AG04450 (cell line): ENCODE data around the gene IGFALS. TPM values are rescaled to one million over a fixed set of nuclear protein-coding genes. Genes with fewer than 3 reads are reported as not detected.
A peak's percentile ranks its signal among the peaks of the same experiment; 100 is the strongest.

ENCODE experiments used
- CTCF ChIA-PET: fragments of 300-600, 350-600 bp; formaldehyde crosslinking; extraction: SDS; loops from one replicate; lab custom pipeline; 2022; ENCODE audit warnings: antibody characterized with exemption, inconsistent platforms; lab: Charles Lee
- POLR2A ChIA-PET: fragments of 350-600 bp; formaldehyde crosslinking; extraction: SDS; loops from one replicate; lab custom pipeline; 2021; ENCODE audit warnings: antibody characterized with exemption, inconsistent platforms; lab: Yijun Ruan, JAX
- DNase-seq: peaks from one replicate; pipeline ENCODE4 v3.0.0-alpha.2; 2011; ENCODE audit warnings: low read depth, low spot score
- H3K27ac ChIP-seq: one replicate; pipeline ENCODE4 v1.5.1; 2012; ENCODE audit warnings: low read depth, low read length, control low read depth
- H3K27me3 ChIP-seq: one replicate; pipeline ENCODE4 v1.6.0; 2012; ENCODE audit warnings: low read length; ENCODE audit not compliant: control insufficient read depth, insufficient read depth
- H3K4me3 ChIP-seq: 2 replicates; pipeline ENCODE4 v1.5.1; 2011; ENCODE audit warnings: mild to moderate bottlenecking, low read depth, low read length, control low read depth
- H3K9me3 ChIP-seq: 2 replicates; pipeline ENCODE4 v1.5.1; 2012; ENCODE audit warnings: low read length; ENCODE audit not compliant: control insufficient read depth, insufficient read depth
- CTCF ChIP-seq: IDR thresholded peaks from 2 replicates; pipeline ENCODE4 v1.5.1; 2011; ENCODE audit warnings: low read depth, low read length, control low read depth, inconsistent platforms
- polyA plus RNA-seq: library from polyadenylated mRNA; depleted of rRNA; stranded (reverse); fragments of >200 nt; gene quantifications from 2 replicates; pipeline ENCODE4 v1.2.3, GENCODE V29; 2011

IGFALS gene
- polyA plus RNA-seq, 1 experiment: not detected

DNA sequence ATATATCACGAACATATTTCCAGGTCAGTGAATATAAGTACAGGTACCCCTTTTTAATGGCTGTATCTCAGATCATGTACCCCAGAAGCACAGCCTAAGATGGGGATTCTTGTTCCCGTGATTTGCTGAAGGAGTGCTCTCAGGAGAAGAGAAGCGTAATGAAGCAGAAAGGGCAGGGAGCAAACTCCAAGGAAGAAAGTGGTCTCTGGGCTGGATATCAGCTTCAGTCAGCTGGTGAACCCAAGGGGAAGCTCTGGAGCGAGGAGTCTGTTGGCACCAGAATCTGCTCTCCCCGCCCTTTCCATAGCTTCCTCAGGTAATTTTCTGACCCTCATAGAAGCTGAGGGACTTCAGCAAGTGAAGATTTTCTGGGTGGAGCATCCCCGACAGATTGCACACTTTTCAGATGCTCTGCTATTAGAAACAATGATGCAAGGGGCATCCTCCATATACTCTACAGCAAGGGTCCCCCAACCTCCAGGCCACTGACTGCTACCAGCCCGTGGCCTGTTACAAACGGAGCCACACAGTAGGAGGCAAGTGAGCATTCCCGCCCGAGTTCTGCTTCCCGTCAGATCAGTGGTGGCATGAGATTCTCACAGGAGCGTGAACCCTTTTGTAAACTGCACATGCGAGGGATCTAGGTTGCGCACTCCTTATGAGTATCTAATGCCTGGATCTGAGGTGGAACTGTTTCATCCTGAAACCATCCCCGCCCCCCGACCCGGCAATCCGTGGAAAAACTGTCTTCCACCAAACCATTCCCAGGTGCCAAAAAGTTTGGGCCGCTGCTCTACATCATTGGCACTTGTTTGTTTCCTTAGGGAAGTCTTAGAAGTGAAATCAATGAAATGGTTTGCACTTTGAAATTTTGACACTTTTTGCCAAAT, 37.9 kb upstream of the IGFALS start:
- no peak for DNase-seq
- H3K27ac ChIP-seq: no peak overlapping the region
- no peaks in the 10 kb centered on the region for H3K27me3 ChIP-seq
- ChIA-PET POLR2A (no interaction called here), CTCF (no interaction called here)
- peaks cover 3% of the 10 kb centered on the region; the same call in 1 of the 2 replicates for H3K9me3 ChIP-seq
- H3K4me3 ChIP-seq: no peak overlapping the region
- no peak for TF ChIP-seq CTCF

DNA sequence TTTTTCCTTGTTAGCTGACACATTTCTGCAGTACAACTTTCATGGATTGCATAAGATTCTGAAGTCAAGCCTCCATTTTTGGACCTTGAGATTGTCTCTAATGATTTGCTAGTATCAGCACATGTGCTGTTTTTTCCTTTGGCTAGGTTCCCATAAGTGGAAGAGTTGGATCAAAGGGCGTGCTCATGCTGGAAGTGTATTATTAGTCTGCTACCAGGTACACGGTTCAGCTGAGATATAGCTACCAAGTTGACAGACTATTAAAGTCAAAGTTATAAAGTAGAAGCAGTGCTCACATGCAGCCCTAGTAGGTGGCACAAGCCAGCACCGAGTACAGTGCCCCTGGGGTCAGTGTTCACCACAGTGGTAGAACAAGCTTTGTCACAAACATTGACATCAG, 36.7 kb upstream of the IGFALS start:
- no peak overlapping the region for H3K27ac ChIP-seq
- no peak for TF ChIP-seq CTCF
- H3K4me3 ChIP-seq: no peak overlapping the region
- DNase-seq: no peak
- H3K27me3 ChIP-seq: no peaks in the 10 kb centered on the region
- peaks cover 3% of the 10 kb centered on the region; the same call in 1 of the 2 replicates for H3K9me3 ChIP-seq
- CTCF ChIA-PET: no interaction called here
- POLR2A ChIA-PET: no interaction called here

DNA sequence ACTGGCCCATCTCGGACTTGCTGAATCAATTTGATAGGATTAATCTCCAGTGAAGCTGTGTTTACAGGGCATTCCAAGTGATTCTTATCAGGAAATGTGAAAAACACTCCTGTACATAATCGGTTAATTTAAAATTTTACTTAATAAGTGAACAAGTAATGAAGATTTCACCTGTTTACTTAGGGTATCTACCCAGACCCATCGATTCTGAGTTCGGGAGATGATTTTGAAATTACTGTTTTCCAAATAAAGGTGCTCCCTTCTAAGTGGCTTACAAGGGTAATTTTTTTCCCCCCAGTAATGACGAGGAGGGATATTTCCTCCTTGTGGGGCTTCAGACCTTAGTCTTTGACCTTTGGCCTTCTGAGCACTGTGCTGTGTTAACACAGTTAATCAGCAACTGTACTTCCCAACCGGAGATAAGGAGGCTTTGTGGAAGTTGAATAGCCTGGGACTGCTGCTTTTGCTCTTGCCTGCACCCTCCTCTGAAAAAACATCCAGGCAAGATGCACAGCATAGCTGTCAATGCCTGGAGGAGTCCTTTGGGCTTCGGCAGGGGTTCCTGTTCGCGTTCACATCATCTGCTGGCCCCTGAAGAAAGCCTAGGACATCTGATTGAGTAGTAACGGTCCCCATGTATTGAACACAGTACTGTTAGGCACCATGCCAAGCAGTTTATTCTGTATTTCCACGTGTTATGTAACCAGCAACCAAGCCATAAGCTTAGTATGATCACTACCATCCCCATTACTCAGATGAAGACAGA, 35.3 kb upstream of the IGFALS start:
- no peak for TF ChIP-seq CTCF
- POLR2A ChIA-PET: no interaction called here
- CTCF ChIA-PET: no interaction called here

GRCh38 chr16:1826691-1827573, 33.4 kb upstream of the IGFALS start, which contains the start of the genes FAHD1 and HAGH:
Gene FAHD1 (plus strand): TSS chr16:1827206. CDS start chr16:1827239, 33 bp downstream.
Gene HAGH (minus strand): TSS chr16:1826825. CDS start chr16:1826787, 38 bp downstream.
- CTCF ChIA-PET: interaction anchor here (0.6 kb wide), 1 partner anchor 102 kb away, joined by 3 read pairs; no protein-coding TSS in a partner anchor
- Histone ChIP-seq H3K27me3 (no peaks in the 10 kb centered on the region), H3K9me3 (peaks cover 3% of the 10 kb centered on the region; the same call in 1 of the 2 replicates), H3K27ac (peak within 1 kb of the TSS; percentile 39), H3K4me3 (peak within 1 kb of the TSS; percentile 96)
- TF ChIP-seq CTCF: no peak
- DNase-seq: peak; percentile 91
- POLR2A ChIA-PET: interaction anchor here (0.5 to 2.6 kb wide), 9 partner anchors 13 to 602 kb away, joined by 3 to 21 read pairs (median 5); partner anchors contain the start of genes CCNF, MRPS34, NUBP2 and RPS2

More for the DNA sequence above, 35.3 kb upstream of the IGFALS start:
- Histone ChIP-seq H3K27me3 (no peaks in the 10 kb centered on the region), H3K4me3 (peak overlapping the region; percentile 96), H3K9me3 (peaks cover 3% of the 10 kb centered on the region; the same call in 1 of the 2 replicates), H3K27ac (no peak overlapping the region)
- no peak for DNase-seq
